SK-N-MC (cell line): Measurements from ENCODE around the gene ZNF521.

ENCODE experiments used
- EZH2 ChIP-seq: fragments of 200-600 bp; sonication (generic); IDR thresholded peaks from one replicate; pipeline ENCODE4 v1.6.1; 2017; ENCODE audit warnings: antibody characterized with exemption
- FOXP2 ChIP-seq: optimal IDR thresholded peaks from 2 replicates; pipeline ENCODE3; 2011; ENCODE audit warnings: mild to moderate bottlenecking, moderate library complexity; ENCODE audit not compliant: insufficient read depth; ENCODE audit errors: extremely low read length, control extremely low read depth
- POLR2AphosphoS5 ChIP-seq: IDR thresholded peaks from 2 replicates; pipeline ENCODE4 v1.6.1; 2012; ENCODE audit warnings: mild to moderate bottlenecking, low read depth, low read length, borderline replicate concordance

- TF ChIP-seq EZH2 (no peak), POLR2AphosphoS5 (no peak), FOXP2 (no peak)
These were observed 174.3 kb downstream of the ZNF521 start for GRCh38 chr18:25177631-25178030.
